ENCODE measurements around the gene RAB34.

DNA sequence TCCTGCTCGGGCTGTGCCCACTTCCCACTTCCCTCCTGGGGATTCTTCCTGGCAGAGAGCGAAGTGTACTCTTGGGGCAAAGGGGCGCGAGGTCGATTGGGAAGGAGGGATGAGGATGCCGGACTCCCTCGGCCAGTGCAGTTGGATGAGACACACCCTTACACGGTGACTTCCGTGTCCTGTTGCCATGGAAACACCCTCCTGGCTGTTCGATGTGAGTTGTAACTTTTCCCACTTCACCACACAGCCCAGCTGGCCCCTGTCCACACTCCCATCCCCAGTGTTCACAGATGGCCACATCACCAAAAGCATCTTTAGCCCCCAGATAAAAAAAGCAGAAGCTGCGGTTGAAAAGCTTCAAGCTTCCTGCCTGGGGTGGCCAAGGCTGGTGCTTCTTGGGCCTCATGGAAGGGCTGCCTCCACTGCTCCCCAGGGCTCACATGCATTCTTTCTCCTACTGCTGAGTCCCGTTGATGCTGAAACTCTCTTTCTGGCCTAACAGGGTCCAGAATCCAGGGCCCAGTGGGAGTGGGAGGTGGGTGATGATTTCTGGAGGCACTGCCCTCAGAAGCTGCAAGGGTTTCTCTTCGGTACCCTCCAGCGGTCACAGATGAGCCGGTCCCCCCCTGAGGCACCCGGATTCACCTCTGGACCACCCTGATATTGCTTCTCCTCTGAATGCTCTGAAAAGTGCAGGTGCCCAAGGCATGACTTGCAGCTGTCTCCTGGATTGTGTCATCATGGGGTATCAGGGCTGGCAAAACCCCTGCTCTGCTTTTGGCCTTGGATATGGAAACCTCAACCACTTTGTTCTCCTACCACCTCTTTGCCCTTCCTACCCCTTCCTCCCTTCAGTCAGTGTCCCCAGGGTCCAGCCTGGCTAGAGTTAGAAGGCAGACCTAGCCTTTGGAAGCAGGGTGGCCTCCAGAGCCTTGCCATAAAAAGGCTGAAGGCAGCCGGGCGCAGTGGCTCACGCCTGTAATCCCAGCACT, 24.0 kb upstream of the RAB34 start:
- TF ChIP-seq, protein P1, sequence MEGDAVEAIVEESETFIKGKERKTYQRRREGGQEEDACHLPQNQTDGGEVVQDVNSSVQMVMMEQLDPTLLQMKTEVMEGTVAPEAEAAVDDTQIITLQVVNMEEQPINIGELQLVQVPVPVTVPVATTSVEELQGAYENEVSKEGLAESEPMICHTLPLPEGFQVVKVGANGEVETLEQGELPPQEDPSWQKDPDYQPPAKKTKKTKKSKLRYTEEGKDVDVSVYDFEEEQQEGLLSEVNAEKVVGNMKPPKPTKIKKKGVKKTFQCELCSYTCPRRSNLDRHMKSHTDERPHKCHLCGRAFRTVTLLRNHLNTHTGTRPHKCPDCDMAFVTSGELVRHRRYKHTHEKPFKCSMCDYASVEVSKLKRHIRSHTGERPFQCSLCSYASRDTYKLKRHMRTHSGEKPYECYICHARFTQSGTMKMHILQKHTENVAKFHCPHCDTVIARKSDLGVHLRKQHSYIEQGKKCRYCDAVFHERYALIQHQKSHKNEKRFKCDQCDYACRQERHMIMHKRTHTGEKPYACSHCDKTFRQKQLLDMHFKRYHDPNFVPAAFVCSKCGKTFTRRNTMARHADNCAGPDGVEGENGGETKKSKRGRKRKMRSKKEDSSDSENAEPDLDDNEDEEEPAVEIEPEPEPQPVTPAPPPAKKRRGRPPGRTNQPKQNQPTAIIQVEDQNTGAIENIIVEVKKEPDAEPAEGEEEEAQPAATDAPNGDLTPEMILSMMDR (IDR thresholded peaks at IDR 0.05; ENCODE audit: poor library complexity), result no peak
- no peak for TF ChIP-seq EZH2 (IDR thresholded peaks at IDR 0.05; ENCODE audit: borderline replicate concordance)
